Measurements from ENCODE around the gene RELB. TPM values are rescaled to one million over a fixed set of nuclear protein-coding genes. Genes with fewer than 3 reads are reported as not detected.

RELB gene
- 8.1 TPM for polyA plus RNA-seq (2012; ENCODE audit: insufficient read length, low read depth)

GRCh38 chr19:45001087-45001739, at the start of gene RELB:
Gene RELB, plus strand, starts transcription at chr19:45001464. Its CDS starts 116 bp downstream, at chr19:45001580.
- TF ChIP-seq TAF1 (IDR thresholded peaks at IDR 0.05; ENCODE audit: borderline replicate concordance, insufficient read depth, low read length) (no peak), FOXP2 (optimal IDR thresholded peaks at IDR 0.05; ENCODE audit: borderline replicate concordance, extremely low read depth, extremely low read length, insufficient read depth) (peak; percentile 74), SIN3A (IDR thresholded peaks at IDR 0.05; ENCODE audit: borderline replicate concordance, insufficient read depth, low read length) (no peak), REST (IDR thresholded peaks at IDR 0.05; ENCODE audit: insufficient read depth in 1 of 2, low read depth in 2 of 2, low read length in 2 of 2) (no peak), POLR2AphosphoS5 (IDR thresholded peaks at IDR 0.05; ENCODE audit: low read depth, low read length) (no peak)

GRCh38 chr19:44954278-44954648, 47.0 kb upstream of the RELB start:
- no peak for TF ChIP-seq POLR2AphosphoS5 (IDR thresholded peaks at IDR 0.05; ENCODE audit: low read depth, low read length)
- no peak for TF ChIP-seq SIN3A (IDR thresholded peaks at IDR 0.05; ENCODE audit: borderline replicate concordance, insufficient read depth, low read length)
- TF ChIP-seq REST (IDR thresholded peaks at IDR 0.05; ENCODE audit: insufficient read depth in 1 of 2, low read depth in 2 of 2, low read length in 2 of 2) = no peak
- TF ChIP-seq TAF1 (IDR thresholded peaks at IDR 0.05; ENCODE audit: borderline replicate concordance, insufficient read depth, low read length) = no peak
- TF ChIP-seq FOXP2 (optimal IDR thresholded peaks at IDR 0.05; ENCODE audit: borderline replicate concordance, extremely low read depth, extremely low read length, insufficient read depth) = no peak

GRCh38 chr19:44954649-44955504, 46.4 kb upstream of the RELB start, which contains the start of gene CLPTM1:
Gene CLPTM1, plus strand, starts transcription at chr19:44955380. Its CDS starts 16 bp downstream, at chr19:44955396.
- TF ChIP-seq FOXP2 (optimal IDR thresholded peaks at IDR 0.05; ENCODE audit: borderline replicate concordance, extremely low read depth, extremely low read length, insufficient read depth) (peak; percentile 74), REST (IDR thresholded peaks at IDR 0.05; ENCODE audit: insufficient read depth in 1 of 2, low read depth in 2 of 2, low read length in 2 of 2) (0 out of 4 replicates have a peak, but pooled peaks have one; percentile 25 to 46), TAF1 (IDR thresholded peaks at IDR 0.05; ENCODE audit: borderline replicate concordance, insufficient read depth, low read length) (no peak), SIN3A (IDR thresholded peaks at IDR 0.05; ENCODE audit: borderline replicate concordance, insufficient read depth, low read length) (peak; percentile 67; the same call in 1 of the 2 replicates), POLR2AphosphoS5 (IDR thresholded peaks at IDR 0.05; ENCODE audit: low read depth, low read length) (peak; percentile 93)

- no peak for TF ChIP-seq TAF1 (IDR thresholded peaks at IDR 0.05; ENCODE audit: borderline replicate concordance, insufficient read depth, low read length)
- TF ChIP-seq SIN3A (IDR thresholded peaks at IDR 0.05; ENCODE audit: borderline replicate concordance, insufficient read depth, low read length) = no peak
These were observed 45.5 kb upstream of the RELB start for GRCh38 chr19:44955505-44956439.

- TF ChIP-seq TAF1 (IDR thresholded peaks at IDR 0.05; ENCODE audit: borderline replicate concordance, insufficient read depth, low read length) = no peak
- TF ChIP-seq SIN3A (IDR thresholded peaks at IDR 0.05; ENCODE audit: borderline replicate concordance, insufficient read depth, low read length) = no peak
- no peak for TF ChIP-seq FOXP2 (optimal IDR thresholded peaks at IDR 0.05; ENCODE audit: borderline replicate concordance, extremely low read depth, extremely low read length, insufficient read depth)
- TF ChIP-seq REST (IDR thresholded peaks at IDR 0.05; ENCODE audit: insufficient read depth in 1 of 2, low read depth in 2 of 2, low read length in 2 of 2) = no peak
- TF ChIP-seq POLR2AphosphoS5 (IDR thresholded peaks at IDR 0.05; ENCODE audit: low read depth, low read length) = no peak
These were observed 43.7 kb upstream of the RELB start for GRCh38 chr19:44957526-44957925.

Data from PFSK-1 (cell line).